ENCODE data around the gene PRSS36.

Gene PRSS36

GRCh38 chr16:31133046-31133501, 16.8 kb downstream of the PRSS36 start:
- no peak for TF ChIP-seq CTCF (IDR thresholded peaks at IDR 0.05)

- no peak for TF ChIP-seq CTCF (IDR thresholded peaks at IDR 0.05)
Measured at GRCh38 chr16:31132303-31132979, 17.4 kb downstream of the PRSS36 start.

GRCh38 chr16:31131841-31132271, 18.0 kb downstream of the PRSS36 start:
- no peak for TF ChIP-seq CTCF (IDR thresholded peaks at IDR 0.05)

GRCh38 chr16:31131416-31131815, 18.4 kb downstream of the PRSS36 start:
- no peak for TF ChIP-seq CTCF (IDR thresholded peaks at IDR 0.05)

- no peak for TF ChIP-seq CTCF (IDR thresholded peaks at IDR 0.05)
Measured at GRCh38 chr16:31130899-31131298, 19.0 kb downstream of the PRSS36 start.

- no peak for TF ChIP-seq CTCF (IDR thresholded peaks at IDR 0.05)
Measured at GRCh38 chr16:31130336-31130891, 19.5 kb downstream of the PRSS36 start.

- no peak for TF ChIP-seq CTCF (IDR thresholded peaks at IDR 0.05)
Measured at GRCh38 chr16:31129568-31130335, 20.1 kb downstream of the PRSS36 start.
